HG03064 (cell line): ENCODE results near the gene C16orf74.

ENCODE experiments used
- ATAC-seq: cut with Tn5 transposase; IDR thresholded peaks from one replicate; pipeline ENCODE4 v1.9.1; 2021; ENCODE audit warnings: low read depth; ENCODE audit not compliant: unreplicated experiment

The C16orf74 gene

GRCh38 chr16:85751698-85752501, 1.0 kb upstream of the C16orf74 start:
- ATAC-seq: no peak

GRCh38 chr16:85750146-85750826, 610 bp downstream of the C16orf74 start:
- ATAC-seq: no peak

GRCh38 chr16:85749771-85750145, 1.1 kb downstream of the C16orf74 start:
- ATAC-seq: no peak

GRCh38 chr16:85746460-85747215, 4.3 kb downstream of the C16orf74 start:
- ATAC-seq: no peak

GRCh38 chr16:85738923-85739715, 11.8 kb downstream of the C16orf74 start:
- ATAC-seq: no peak

GRCh38 chr16:85736921-85737320, 14.0 kb downstream of the C16orf74 start:
- no peak for ATAC-seq

- no peak for ATAC-seq
Observed at GRCh38 chr16:85735946-85736345, 14.9 kb downstream of the C16orf74 start.

GRCh38 chr16:85735225-85735635, 15.7 kb downstream of the C16orf74 start:
- ATAC-seq: peak; percentile 95

- ATAC-seq: no peak
Observed at GRCh38 chr16:85734311-85735017, 16.4 kb downstream of the C16orf74 start.

GRCh38 chr16:85733839-85734170, 17.1 kb downstream of the C16orf74 start:
- no peak for ATAC-seq

GRCh38 chr16:85733155-85733838, 17.6 kb downstream of the C16orf74 start:
- ATAC-seq: no peak

GRCh38 chr16:85731179-85731578, 19.7 kb downstream of the C16orf74 start:
- ATAC-seq: no peak

- ATAC-seq: no peak
Observed at GRCh38 chr16:85730186-85730465, 20.8 kb downstream of the C16orf74 start.

- no peak for ATAC-seq
Observed at GRCh38 chr16:85729452-85730185, 21.3 kb downstream of the C16orf74 start.

- ATAC-seq: no peak
Observed at GRCh38 chr16:85728879-85729278, 22.0 kb downstream of the C16orf74 start.

- no peak for ATAC-seq
Observed at GRCh38 chr16:85724936-85725335, 26.0 kb downstream of the C16orf74 start.

GRCh38 chr16:85724126-85724879, 26.6 kb downstream of the C16orf74 start:
- ATAC-seq: no peak

- ATAC-seq: no peak
Observed at GRCh38 chr16:85722128-85722893, 28.6 kb downstream of the C16orf74 start.
